A673 (cell line): ENCODE data around the gene TRPM1.

Experiments used
- EZH2 ChIP-seq: fragments of 200-600 bp; sonication (generic); IDR thresholded peaks from 2 replicates; pipeline ENCODE4 v1.6.1; 2017; ENCODE audit warnings: borderline replicate concordance, low read depth, mild to moderate bottlenecking, mixed read lengths, antibody characterized with exemption, low read length; ENCODE audit not compliant: poor library complexity, severe bottlenecking
- TF ChIP-seq, protein P1 (sequence below): fragments of 300-800, 200-600 bp; sonication (generic); conservative IDR thresholded peaks from 2 replicates; pipeline ENCODE4 v1.5.1; 2017; ENCODE audit warnings: low read depth, mild to moderate bottlenecking, antibody characterized with exemption, low read length, moderate library complexity, mixed read lengths

DNA sequence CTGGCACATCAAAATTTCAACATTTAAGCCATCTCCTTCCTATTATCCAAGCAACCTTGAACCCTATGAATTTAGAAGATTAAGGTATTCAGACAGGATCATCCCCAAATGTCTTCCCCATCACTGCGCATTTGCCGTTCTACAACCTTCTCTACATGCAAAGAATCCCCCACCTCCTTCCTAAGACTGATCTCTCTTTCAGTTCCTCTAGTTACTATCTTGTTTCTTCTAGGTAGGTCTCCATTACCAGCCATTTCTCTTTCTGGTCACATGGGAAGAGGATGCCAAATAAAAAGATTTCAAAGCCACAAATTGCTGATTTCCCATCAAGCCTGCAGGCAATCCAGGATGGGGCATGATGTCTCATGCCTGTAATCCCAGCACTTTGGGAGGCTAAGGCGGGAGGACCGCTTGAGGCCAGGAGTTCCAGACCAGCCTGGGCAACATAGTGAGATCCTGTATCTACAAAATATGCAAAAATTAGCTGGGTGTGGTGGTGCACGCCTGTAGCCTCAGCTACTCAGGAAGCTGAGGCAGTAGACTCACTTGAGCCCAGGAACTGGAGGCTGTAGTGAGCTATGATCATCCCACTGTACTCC is 80.4 kb downstream of the TRPM1 start:
- TF ChIP-seq, protein P1, sequence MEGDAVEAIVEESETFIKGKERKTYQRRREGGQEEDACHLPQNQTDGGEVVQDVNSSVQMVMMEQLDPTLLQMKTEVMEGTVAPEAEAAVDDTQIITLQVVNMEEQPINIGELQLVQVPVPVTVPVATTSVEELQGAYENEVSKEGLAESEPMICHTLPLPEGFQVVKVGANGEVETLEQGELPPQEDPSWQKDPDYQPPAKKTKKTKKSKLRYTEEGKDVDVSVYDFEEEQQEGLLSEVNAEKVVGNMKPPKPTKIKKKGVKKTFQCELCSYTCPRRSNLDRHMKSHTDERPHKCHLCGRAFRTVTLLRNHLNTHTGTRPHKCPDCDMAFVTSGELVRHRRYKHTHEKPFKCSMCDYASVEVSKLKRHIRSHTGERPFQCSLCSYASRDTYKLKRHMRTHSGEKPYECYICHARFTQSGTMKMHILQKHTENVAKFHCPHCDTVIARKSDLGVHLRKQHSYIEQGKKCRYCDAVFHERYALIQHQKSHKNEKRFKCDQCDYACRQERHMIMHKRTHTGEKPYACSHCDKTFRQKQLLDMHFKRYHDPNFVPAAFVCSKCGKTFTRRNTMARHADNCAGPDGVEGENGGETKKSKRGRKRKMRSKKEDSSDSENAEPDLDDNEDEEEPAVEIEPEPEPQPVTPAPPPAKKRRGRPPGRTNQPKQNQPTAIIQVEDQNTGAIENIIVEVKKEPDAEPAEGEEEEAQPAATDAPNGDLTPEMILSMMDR = no peak
- TF ChIP-seq EZH2 = no peak
